HepG2 (cell line): ENCODE results near the gene ADGRL1. TPM values are rescaled to one million over a fixed set of nuclear protein-coding genes. Genes with fewer than 3 reads are reported as not detected.
"Not testable (repeated sequence)": the region's sequence is repeated elsewhere in the genome, so short reads cannot be mapped to it uniquely, and the experiment has no call there.

Experiments
- ATAC-seq: fragments of 200-7000 bp; cut with Tn5 transposase; 3 replicates; pipeline ENCODE4 v1.9.1; 2020; ENCODE audit warnings: mild to moderate bottlenecking, moderate library complexity
- BruUV-seq: library from RNA; stranded (reverse); fragments of 400-500 nt; replicated peaks from 2 replicates; lab custom pipeline; 2021; lab: Mats Ljungman, UMichigan
- CTCF ChIA-PET: fragments of 300-600 bp; formaldehyde crosslinking; extraction: SDS; loops from one replicate; lab custom pipeline; 2021; ENCODE audit warnings: low total read pairs, inconsistent platforms, low intra/inter-chr PET ratio; lab: Yijun Ruan, JAX
- POLR2A ChIA-PET: fragments of 350-600 bp; sonication (Branson Sonifier 250); formaldehyde crosslinking; loops from one replicate; lab custom pipeline; 2020; ENCODE audit warnings: antibody characterized with exemption, inconsistent platforms; lab: Yijun Ruan, JAX
- DNase-seq: peaks from one replicate; pipeline ENCODE4 v3.0.0-alpha.2; 2015; ENCODE audit warnings: low spot score
- FAIRE-seq: peaks from 3 replicates; lab custom pipeline; 2011; peaks lifted over from hg19 to GRCh38; lab: Jason Lieb, UNC
- H2AFZ ChIP-seq: one replicate; pipeline ENCODE4 v1.6.1; 2011; ENCODE audit warnings: low read length, inconsistent platforms
- H3K27ac ChIP-seq: fragments of 300-600 bp; 3 replicates; pipeline ENCODE4 v1.8.0; 2011; ENCODE audit warnings: mixed run types, mild to moderate bottlenecking, mixed read lengths, low read length, inconsistent platforms; ENCODE audit not compliant: insufficient read depth; ENCODE audit errors: extremely low read length
- H3K27me3 ChIP-seq, 2 experiments: fragments of 200-600 bp in 1 of 2; 2 replicates in 1 of 2; 3 replicates in 1 of 2; pipeline versions ENCODE4 v1.6.0 to v1.8.0; 2011; ENCODE audit warnings: low read length in 2 of 2, mild to moderate bottlenecking in 2 of 2, moderate library complexity in 2 of 2, inconsistent platforms in 1 of 2; ENCODE audit not compliant: insufficient read depth in 2 of 2, control insufficient read depth in 1 of 2
- H3K36me3 ChIP-seq, 2 experiments: fragments of 200-600 bp in 1 of 2; replicated peaks in 1 of 2; 2 replicates in 1 of 2; 3 replicates in 1 of 2; pipeline versions ENCODE4 v1.5.1 to v1.8.0; 2011; ENCODE audit warnings: low read length in 2 of 2, inconsistent platforms in 1 of 2; ENCODE audit not compliant: insufficient read depth in 2 of 2, control insufficient read depth in 1 of 2
- H3K4me1 ChIP-seq: 2 replicates; pipeline ENCODE4 v1.5.1; 2012; ENCODE audit warnings: low read length, inconsistent platforms; ENCODE audit not compliant: insufficient read depth
- H3K4me2 ChIP-seq: 2 replicates; pipeline ENCODE4 v1.6.0; 2011; ENCODE audit warnings: low read depth, low read length, inconsistent platforms
- H3K4me3 ChIP-seq, 3 experiments: fragments of 200-600 bp in 1 of 3; sonication (generic), shearing (Covaris generic) in 1 of 3; replicated peaks in 1 of 3; 2 replicates each; pipeline ENCODE4 v1.5.1; 2011 to 2016; ENCODE audit warnings: low read length in 3 of 3, inconsistent platforms in 2 of 3, low read depth in 2 of 3, mild to moderate bottlenecking in 2 of 3, control low read depth in 1 of 3, mixed read lengths in 1 of 3; ENCODE audit not compliant: insufficient read depth in 1 of 3
- H3K79me2 ChIP-seq: one replicate; pipeline ENCODE4 v1.6.1; 2011; ENCODE audit warnings: low read length, inconsistent platforms; ENCODE audit not compliant: insufficient read depth
- H3K9ac ChIP-seq: 2 replicates; pipeline ENCODE4 v1.6.0; 2011; ENCODE audit warnings: mild to moderate bottlenecking, low read depth, low read length, inconsistent platforms; ENCODE audit not compliant: insufficient read depth
- H3K9me3 ChIP-seq: 2 replicates; pipeline ENCODE4 v1.5.1; 2012; ENCODE audit warnings: mild to moderate bottlenecking, low read length
- H4K20me1 ChIP-seq: 2 replicates; pipeline ENCODE4 v1.6.0; 2011; ENCODE audit warnings: inconsistent platforms, mild to moderate bottlenecking, low read length, moderate library complexity; ENCODE audit not compliant: insufficient read depth
- SATB2 ChIP-seq: sonication (generic); formaldehyde crosslinking; IDR thresholded peaks from 2 replicates; pipeline ENCODE4 v1.5.0; 2020; ENCODE audit warnings: missing genetic modification reagents
- ZSCAN22 ChIP-seq: sonication (generic); formaldehyde crosslinking; IDR thresholded peaks from 2 replicates; pipeline ENCODE4 v1.4.0; 2020; ENCODE audit warnings: mild to moderate bottlenecking, missing genetic modification reagents
- WGBS: methylation state at CpG from one replicate; pipeline ENCODE4 v1.1.6; 2017; ENCODE audit warnings: low lambda C conversion rate; 5-methylcytosine and 5-hydroxymethylcytosine counted together
- in situ Hi-C: cut with HindIII; loops from 2 replicates; pipeline ENCODE4 v1.10.0; 2017; ENCODE audit warnings: low pct_unique_long_range_greater_than_20kb; ENCODE audit not compliant: extremely low pct_ligation_motif_present
- intact Hi-C: fragments of 100-400 bp; cut with micrococcal nuclease; formaldehyde crosslinking; loops from one replicate; pipeline ENCODE4 v1.10.0; 2022; ENCODE audit not compliant: unreplicated experiment
- polyA plus RNA-seq, 8 experiments: library from polyadenylated mRNA; depleted of rRNA in 3 of 8; stranded (reverse) in 7 of 8; unstranded in 1 of 8; fragments of >200 nt; fragmentation: Illumina TruSeq in 4 of 8; extraction: Trizol in 4 of 8; gene quantifications; 2 replicates each; pipeline versions ENCODE4 v1.2.1 to v1.2.3, GENCODE V29; 2011 to 2016; ENCODE audit warnings: low read depth in 4 of 8, missing spikeins in 1 of 8, mixed read lengths in 1 of 8; ENCODE audit not compliant: insufficient read depth in 1 of 8
- total RNA-seq, 5 experiments: library from RNA; depleted of rRNA; stranded (reverse); fragments of >200 nt; fragmentation: Illumina TruSeq; extraction: Trizol; gene quantifications; 2 replicates each; pipeline ENCODE4 v1.2.3, GENCODE V29; 2016; ENCODE audit warnings: low read depth in 1 of 5
- TF ChIP-seq, protein P1 (sequence below): sonication (generic); formaldehyde crosslinking; IDR thresholded peaks from 2 replicates; pipeline ENCODE4 v1.9.0; 2021; ENCODE audit warnings: missing genetic modification reagents, borderline replicate concordance

ADGRL1 gene
- total and polyA plus RNA-seq, 2 of the 13 experiments (the other 11 are each of a cell fraction or from before 2014, with no cell fraction given) = 0.49 to 1.7 TPM

DNA sequence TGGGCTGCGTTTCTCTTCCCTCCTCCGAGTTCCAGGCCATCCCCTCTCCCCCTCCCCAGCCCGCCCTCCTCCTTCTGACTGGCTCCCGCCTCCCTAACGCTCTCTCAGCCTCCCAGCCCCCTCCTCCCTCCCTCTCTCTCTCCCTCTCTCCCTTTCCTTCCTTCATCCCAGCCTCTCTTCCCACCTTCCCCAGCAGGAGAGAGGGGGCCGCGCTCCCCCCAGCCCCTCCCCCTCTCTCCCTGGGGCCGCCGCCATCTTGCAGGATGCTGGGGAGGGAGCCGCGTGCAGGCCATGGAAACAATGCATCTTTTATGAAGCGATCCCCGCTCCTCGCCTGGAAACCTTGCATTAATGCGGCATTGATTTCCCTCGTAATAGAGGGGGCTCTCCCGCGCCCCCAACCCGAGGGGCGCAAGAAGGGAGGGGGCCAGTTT lies 42.6 kb upstream of the ADGRL1 start:
- Histone ChIP-seq H3K4me1 (no peaks in the 10 kb centered on the region), H3K79me2 (no peaks in the 10 kb centered on the region), H3K27ac (no peak overlapping the region), H4K20me1 (no peaks in the 10 kb centered on the region), H2AFZ (no peak overlapping the region), H3K27me3 (peaks cover 0 to 7% of the 10 kb centered on the region in 2 experiments; a peak in 1 of 5 replicates), H3K9ac (no peak overlapping the region), H3K9me3 (no peaks in the 10 kb centered on the region), H3K36me3 (no peaks in the 10 kb centered on the region), H3K4me3 (no peak overlapping the region; a peak in 1 of 6 replicates), H3K4me2 (no peak overlapping the region; the same call in 1 of the 2 replicates)
- in situ Hi-C loops = no loop called here
- ChIA-PET POLR2A (no interaction called here), CTCF (no interaction called here)
- intact Hi-C loops = no loop called here
- TF ChIP-seq SATB2 (no peak), ZSCAN22 (CRISPR knock-in tag) (peak; percentile 82)
- no peak for ATAC-seq
- no peak for FAIRE-seq
- 7% methylated on average over 20 of the region's 20 CpGs for WGBS
- no peak for DNase-seq
- no TSS peak for BruUV-seq

DNA sequence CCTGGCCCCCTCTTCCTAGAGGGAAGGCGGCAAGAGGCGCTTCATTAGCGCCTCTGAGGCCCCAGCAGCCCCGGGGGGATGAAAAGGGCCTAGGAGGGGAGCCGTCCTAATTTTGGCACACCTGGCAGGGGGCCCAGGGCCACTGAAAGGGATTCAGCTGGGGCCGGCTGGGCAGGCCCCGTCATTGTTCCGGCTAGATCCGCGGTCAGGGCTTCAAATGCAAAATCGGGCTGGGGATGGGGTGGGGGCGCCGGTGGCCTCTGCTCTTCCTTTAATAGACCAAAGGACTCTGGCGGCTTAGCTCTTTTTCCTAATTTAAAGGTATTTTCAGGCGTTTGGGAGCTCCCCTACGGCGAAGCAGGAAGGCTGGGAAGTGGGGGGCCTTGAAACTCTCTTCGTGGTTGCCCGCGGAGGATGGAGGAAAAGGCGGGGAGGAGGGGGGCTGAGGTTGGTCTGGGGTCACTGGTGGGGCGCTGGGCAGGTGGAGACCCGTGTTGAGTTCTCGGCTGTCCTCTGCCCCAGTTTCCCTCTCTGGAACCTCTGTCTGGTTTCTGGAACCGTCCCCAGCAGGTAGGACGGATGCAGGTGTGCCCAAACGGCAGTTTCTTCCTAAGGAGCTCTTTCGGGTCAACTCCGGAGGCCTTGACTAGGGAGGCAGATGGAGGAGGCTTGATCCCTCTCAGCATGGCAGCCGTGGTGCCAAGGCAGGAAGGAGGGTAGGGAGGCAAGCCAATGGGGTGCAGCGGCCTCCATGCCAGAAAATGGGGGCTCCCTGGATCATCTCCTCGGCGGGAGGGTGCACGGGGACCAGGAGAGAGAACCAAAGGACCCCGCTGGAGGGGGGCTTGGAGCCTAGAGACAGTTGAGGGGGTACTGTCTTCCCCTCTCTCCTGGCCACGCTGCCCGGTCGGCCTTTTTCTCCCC lies 41.8 kb upstream of the ADGRL1 start:
- ATAC-seq, H3K9me3 ChIP-seq, DNase-seq, BruUV-seq, H4K20me1 ChIP-seq, H3K4me2 ChIP-seq, H3K36me3 ChIP-seq, H2AFZ ChIP-seq, intact Hi-C loops, in situ Hi-C loops, POLR2A ChIA-PET, H3K4me3 ChIP-seq, H3K27me3 ChIP-seq, CTCF ChIA-PET, H3K4me1 ChIP-seq, FAIRE-seq, H3K9ac ChIP-seq, H3K79me2 ChIP-seq, H3K27ac ChIP-seq: not testable (repeated sequence)
- TF ChIP-seq, protein P1, sequence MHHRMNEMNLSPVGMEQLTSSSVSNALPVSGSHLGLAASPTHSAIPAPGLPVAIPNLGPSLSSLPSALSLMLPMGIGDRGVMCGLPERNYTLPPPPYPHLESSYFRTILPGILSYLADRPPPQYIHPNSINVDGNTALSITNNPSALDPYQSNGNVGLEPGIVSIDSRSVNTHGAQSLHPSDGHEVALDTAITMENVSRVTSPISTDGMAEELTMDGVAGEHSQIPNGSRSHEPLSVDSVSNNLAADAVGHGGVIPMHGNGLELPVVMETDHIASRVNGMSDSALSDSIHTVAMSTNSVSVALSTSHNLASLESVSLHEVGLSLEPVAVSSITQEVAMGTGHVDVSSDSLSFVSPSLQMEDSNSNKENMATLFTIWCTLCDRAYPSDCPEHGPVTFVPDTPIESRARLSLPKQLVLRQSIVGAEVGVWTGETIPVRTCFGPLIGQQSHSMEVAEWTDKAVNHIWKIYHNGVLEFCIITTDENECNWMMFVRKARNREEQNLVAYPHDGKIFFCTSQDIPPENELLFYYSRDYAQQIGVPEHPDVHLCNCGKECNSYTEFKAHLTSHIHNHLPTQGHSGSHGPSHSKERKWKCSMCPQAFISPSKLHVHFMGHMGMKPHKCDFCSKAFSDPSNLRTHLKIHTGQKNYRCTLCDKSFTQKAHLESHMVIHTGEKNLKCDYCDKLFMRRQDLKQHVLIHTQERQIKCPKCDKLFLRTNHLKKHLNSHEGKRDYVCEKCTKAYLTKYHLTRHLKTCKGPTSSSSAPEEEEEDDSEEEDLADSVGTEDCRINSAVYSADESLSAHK = peak; percentile 95; the same call in 1 of the 2 replicates
- 11% methylated on average over 16 of the region's 38 CpGs for WGBS

DNA sequence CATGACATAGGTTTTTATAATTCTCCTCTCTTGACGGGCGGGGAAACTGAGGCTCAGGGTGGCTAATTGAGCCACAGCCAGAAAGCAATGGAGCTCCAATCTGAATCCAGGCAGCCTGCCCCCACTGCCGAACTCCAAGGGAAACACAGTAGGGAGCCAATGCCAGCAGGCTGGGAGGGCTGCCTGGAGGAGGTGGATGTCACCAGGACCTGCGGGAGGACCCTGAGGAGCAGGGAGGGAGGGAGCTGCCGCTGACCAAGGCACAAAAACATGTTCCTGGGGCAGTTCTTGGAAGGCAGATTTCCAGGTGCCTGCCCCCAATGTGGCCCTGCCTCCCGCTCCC lies 41.2 kb upstream of the ADGRL1 start:
- H3K9ac ChIP-seq, POLR2A ChIA-PET, H3K4me2 ChIP-seq, H3K9me3 ChIP-seq, H3K36me3 ChIP-seq, BruUV-seq, DNase-seq, H2AFZ ChIP-seq, in situ Hi-C loops, H3K4me1 ChIP-seq, H3K79me2 ChIP-seq, FAIRE-seq, H3K4me3 ChIP-seq, H4K20me1 ChIP-seq, ATAC-seq, CTCF ChIA-PET, H3K27me3 ChIP-seq, intact Hi-C loops, H3K27ac ChIP-seq: not testable (repeated sequence)
- 52% methylated on average over 2 of the region's 6 CpGs for WGBS
